SJCRH30 (cell line): ENCODE measurements around the gene SRSF2. TPM values are rescaled to one million over a fixed set of nuclear protein-coding genes. Genes with fewer than 3 reads are reported as not detected.
"Not testable (repeated sequence)": the region's sequence is repeated elsewhere in the genome, so short reads cannot be mapped to it uniquely, and the experiment has no call there.

ENCODE experiments used
- DNase-seq, 2 experiments: peaks; one replicate each; pipeline ENCODE4 v3.0.0-alpha.2; 2015 to 2020
- H3K27ac ChIP-seq: fragments of 250-450 bp; sonication (Bioruptor Pico); 2 replicates; pipeline ENCODE4 v1.5.1; 2020; ENCODE audit warnings: mild to moderate bottlenecking, moderate library complexity
- H3K27me3 ChIP-seq: fragments of 250-450 bp; sonication (Bioruptor Pico); 2 replicates; pipeline ENCODE4 v1.5.1; 2020; ENCODE audit warnings: mild to moderate bottlenecking, moderate library complexity
- H3K36me3 ChIP-seq: fragments of 250-450 bp; sonication (Bioruptor Pico); 2 replicates; pipeline ENCODE4 v1.5.1; 2020; ENCODE audit warnings: mild to moderate bottlenecking, moderate library complexity
- H3K4me1 ChIP-seq: fragments of 250-450 bp; sonication (Bioruptor Pico); 2 replicates; pipeline ENCODE4 v1.5.1; 2020; ENCODE audit warnings: mild to moderate bottlenecking, moderate library complexity
- H3K4me3 ChIP-seq: fragments of 250-450 bp; sonication (Bioruptor Pico); 2 replicates; pipeline ENCODE4 v1.5.1; 2020; ENCODE audit warnings: mild to moderate bottlenecking, moderate library complexity
- H3K9me3 ChIP-seq: fragments of 250-450 bp; sonication (Bioruptor Pico); replicated peaks from 2 replicates; pipeline ENCODE4 v1.5.1; 2020; ENCODE audit warnings: mild to moderate bottlenecking, moderate library complexity
- total RNA-seq: library from RNA; depleted of rRNA; stranded (reverse); fragments of >200 nt; shearing (Covaris generic); gene quantifications from 2 replicates; pipeline ENCODE4 v1.2.3, GENCODE V29; 2014

The SRSF2 gene
- total RNA-seq, 1 experiment from 2014 or later, result 599 TPM

DNA sequence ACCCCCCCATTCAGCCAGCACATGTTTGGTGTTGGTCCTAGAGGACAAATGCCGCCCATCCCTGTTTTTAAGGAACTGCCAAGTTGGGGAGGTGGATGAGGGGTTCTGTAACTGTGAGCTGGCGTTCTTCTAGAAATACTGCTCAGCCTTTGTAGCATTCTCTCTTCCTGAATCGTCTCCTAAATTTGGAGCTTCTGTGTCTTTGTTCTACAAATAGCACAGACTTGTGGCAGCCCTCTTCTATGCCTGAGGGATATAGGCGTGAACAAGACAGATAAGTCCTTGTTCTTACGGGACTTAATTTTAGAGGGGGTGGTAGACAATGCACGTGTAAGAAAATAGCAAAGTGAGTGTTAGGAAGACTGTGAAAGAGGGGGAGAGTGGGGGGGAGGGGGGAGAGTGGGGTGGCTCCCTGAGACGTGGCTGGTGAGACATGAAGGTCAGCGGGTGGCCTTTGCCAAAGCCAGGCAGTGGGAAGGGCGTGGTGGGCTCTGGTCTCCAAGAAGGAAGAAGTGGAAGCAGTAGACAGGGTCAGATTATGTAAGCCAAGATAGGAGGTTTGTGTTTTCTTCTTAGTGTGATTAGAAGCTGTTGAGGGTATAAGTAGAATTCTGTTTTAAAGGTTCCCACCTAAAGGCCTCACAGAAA is 10.7 kb upstream of the SRSF2 start:
- Histone ChIP-seq H3K36me3 (peaks cover 40% of the 10 kb centered on the region), H3K27ac (no peak overlapping the region)

DNA sequence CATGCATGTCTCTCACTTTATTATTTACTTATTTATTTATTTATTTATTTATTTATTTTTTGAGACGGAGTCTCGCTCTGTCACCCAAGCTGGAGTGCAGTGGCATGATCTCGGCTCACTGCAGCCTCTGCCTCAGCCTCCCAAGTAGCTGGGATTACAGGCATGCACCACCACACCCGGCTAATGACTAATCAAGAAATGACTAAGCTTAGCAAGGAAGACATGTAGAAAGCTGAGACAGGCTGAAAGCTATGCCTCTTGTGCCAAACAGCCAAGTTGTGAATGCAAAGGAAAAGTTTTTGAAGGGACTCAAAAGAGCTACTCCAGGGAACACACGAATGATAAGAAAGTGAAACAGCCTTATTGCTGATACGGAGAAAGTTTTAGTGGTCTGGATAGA is 8.7 kb upstream of the SRSF2 start:
- not testable (repeated sequence) for H3K4me1 ChIP-seq, DNase-seq, H3K9me3 ChIP-seq, H3K27me3 ChIP-seq, H3K4me3 ChIP-seq, H3K27ac ChIP-seq
- peaks cover 39% of the 10 kb centered on the region for H3K36me3 ChIP-seq

More for the DNA sequence above, 10.7 kb upstream of the SRSF2 start:
- H3K27me3 ChIP-seq, result no peaks in the 10 kb centered on the region
- H3K4me1 ChIP-seq, result no peaks in the 10 kb centered on the region
- H3K9me3 ChIP-seq, result no peaks in the 10 kb centered on the region
- no peak overlapping the region for H3K4me3 ChIP-seq
- no peak for DNase-seq

DNA sequence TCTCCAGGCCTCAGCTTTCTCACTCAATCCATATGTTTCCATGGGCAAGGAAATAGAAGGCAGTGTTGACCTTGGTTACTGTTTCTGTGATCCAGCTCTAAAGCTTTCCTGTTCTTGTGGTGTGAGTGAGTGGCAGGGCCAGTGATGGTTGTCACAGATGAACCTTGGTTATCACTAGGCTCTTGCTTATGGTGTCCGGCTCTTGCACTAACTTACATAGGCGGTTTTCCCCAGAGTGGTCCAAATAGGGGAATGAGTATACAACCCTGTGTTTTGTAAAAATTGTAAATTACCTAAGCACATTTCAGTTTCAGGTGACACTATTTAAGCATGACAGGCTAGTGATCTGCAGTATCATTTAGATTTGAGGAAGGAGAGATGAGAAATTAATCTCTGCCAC is 7.6 kb upstream of the SRSF2 start:
- no peak overlapping the region for H3K4me3 ChIP-seq
- peaks cover 39% of the 10 kb centered on the region for H3K36me3 ChIP-seq
- no peak for DNase-seq
- H3K27me3 ChIP-seq, result no peaks in the 10 kb centered on the region
- H3K4me1 ChIP-seq, result peaks cover 5% of the 10 kb centered on the region; the same call in 1 of the 2 replicates
- no peaks in the 10 kb centered on the region for H3K9me3 ChIP-seq
- H3K27ac ChIP-seq, result no peak overlapping the region

DNA sequence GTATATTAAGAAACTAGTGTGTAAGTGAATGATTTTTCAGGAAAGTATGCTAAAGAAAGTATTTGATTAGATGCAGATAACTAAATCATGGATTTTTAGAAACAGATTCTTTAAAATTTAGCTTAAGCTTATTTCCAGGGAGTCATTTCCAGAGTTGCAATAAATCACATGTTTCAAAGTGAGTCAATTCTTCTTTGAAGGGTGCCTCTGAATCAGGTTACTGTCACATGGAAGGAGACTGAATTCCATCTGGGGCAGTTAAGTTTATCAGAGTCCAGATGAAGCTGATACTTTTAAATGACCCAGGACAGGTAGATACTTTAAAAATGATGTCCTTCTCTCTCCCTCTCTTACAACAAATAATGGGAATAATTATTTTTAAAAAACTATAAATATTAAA is 5.8 kb upstream of the SRSF2 start:
- no peaks in the 10 kb centered on the region for H3K9me3 ChIP-seq
- H3K27me3 ChIP-seq, result no peaks in the 10 kb centered on the region
- H3K4me1 ChIP-seq, result peaks cover 8% of the 10 kb centered on the region; the same call in 1 of the 2 replicates
- H3K36me3 ChIP-seq, result peaks cover 35% of the 10 kb centered on the region
- no peak overlapping the region for H3K4me3 ChIP-seq
- H3K27ac ChIP-seq, result no peak overlapping the region
- no peak for DNase-seq

DNA sequence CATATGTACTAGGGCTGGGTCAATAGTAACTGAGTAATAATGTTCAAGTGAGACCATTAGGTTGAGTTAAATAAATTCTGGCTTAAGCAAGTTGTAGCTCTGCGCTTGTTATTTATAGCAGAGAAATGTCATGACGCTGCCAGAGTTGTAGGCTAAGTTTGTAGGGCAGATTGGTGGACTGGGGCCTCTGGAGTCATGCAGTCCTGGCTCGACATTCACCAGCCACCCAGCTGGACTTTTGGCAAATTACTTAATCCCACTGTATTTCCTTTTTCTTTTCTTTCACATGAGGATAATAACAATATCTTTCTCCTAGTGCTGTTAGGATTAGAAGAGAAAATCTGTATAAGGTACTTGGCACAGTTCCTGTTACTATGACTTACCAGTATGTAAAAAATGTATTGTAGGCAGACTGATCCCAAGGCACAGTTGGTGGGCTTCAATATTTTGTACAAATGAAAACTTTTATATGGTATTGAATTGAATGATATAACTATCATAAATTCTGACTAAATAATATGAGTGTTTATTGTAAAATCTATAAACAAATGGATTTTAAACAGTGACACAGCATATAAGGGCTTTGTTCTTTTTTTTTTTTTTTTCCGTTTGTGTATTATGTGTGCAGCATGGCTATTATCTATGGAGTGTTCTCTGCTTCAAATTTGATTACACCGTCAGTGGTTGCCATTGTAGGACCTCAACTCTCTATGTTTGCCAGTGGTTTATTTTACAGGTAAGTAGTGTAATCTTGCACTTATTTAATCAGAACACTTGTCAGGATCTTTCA is 3.4 kb upstream of the SRSF2 start:
- Histone ChIP-seq H3K9me3 (no peaks in the 10 kb centered on the region), H3K36me3 (peaks cover 36% of the 10 kb centered on the region), H3K4me3 (no peak overlapping the region), H3K27ac (no peak overlapping the region), H3K4me1 (peaks cover 8% of the 10 kb centered on the region; the same call in 1 of the 2 replicates), H3K27me3 (no peaks in the 10 kb centered on the region)
- peak in 1 of 2 experiments; percentile 29 for DNase-seq

DNA sequence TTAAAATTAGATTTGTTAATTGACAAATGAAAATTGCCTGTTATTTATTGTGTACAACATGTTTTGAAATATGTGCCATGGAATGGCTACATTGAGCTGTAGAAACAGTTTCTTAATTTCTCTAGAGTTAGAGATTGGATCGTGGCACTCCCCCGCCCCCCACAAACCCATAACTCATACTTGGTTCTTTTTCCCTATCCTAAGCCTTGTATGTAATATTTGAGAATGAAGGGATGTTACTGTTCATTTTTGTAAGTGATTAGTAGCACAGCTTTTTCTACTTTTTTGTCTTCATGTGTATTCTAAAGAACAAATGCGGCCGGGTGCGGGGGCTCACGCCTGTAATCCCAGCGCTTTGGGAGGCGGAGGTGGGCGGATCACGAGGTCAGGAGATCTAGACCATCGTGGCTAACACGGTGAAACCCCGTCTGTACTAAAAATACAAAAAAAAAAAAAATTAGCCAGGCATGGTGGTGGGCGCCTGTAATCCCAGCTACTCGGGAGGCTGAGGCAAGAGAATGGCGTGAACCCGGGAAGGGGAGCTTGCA is 2.5 kb upstream of the SRSF2 start:
- peaks cover 11% of the 10 kb centered on the region for H3K4me1 ChIP-seq
- H3K27me3 ChIP-seq, DNase-seq, H3K9me3 ChIP-seq, H3K27ac ChIP-seq, H3K4me3 ChIP-seq: not testable (repeated sequence)
- H3K36me3 ChIP-seq, result peaks cover 36% of the 10 kb centered on the region

DNA sequence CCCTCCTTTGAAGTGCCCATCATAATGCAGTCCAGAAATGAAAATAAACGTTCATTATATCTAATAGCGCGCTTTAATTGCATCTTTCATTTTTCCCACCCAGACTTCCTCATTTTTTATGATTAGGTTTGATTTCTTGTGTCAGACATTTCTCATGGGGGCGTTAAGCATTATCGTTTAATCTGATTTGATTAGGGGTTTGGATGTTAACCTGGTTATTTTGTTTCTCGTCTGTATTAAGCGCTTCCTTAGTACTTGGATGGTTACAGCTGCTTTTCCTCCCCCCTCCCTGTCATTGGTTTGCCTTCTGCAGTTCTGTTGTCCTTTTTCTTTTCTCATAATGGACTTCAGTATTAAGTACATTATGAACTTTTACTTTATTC is 1.3 kb upstream of the SRSF2 start:
- Histone ChIP-seq H3K27me3 (no peaks in the 10 kb centered on the region), H3K4me1 (peaks cover 17% of the 10 kb centered on the region), H3K4me3 (peak overlapping the region; percentile 98), H3K9me3 (no peaks in the 10 kb centered on the region), H3K27ac (peak overlapping the region; percentile 100), H3K36me3 (peaks cover 38% of the 10 kb centered on the region)
- DNase-seq, result peak in 1 of 2 experiments; percentile 51

DNA sequence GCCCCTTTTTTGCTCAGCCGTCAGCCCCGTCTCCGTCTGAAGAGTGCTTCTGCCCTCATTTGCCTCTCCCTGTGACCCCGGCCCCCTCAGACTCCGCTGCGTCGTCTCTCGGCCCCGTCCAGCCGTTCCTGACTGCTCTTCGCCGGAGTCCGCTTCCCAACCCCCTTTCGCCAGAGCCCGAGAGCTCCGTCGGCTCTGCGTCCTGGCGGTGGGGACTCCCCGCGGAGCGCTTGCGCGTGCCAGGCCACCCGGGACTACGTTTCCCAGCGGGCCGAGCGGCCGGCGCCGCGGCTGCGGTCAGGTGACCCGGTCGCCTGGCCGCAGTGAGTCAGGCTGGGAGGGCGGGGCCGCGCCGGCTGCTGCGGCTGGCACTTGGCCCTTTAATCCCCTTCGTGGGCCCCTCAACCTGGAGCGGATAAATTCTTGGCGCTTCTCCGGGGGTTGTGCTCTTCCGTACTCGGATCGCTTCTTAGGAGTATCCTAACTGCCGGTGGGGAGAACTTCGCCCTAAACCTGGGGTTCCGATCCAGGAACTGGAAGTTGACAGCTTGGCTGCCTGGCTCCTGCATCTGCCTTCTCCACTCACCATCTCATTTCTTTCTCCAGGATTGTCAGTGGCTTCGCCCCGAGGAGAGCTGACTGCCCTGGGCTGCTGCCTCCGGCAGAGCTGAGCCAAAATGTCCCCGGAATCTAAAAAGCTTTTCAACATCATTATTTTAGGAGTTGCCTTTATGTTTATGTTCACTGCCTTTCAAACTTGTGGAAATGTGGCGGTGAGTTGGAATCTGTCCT is 741 bp upstream of the SRSF2 start, which contains the start of gene MFSD11:
Gene MFSD11 (plus strand): TSS at position 444 of the 792 bp plus-strand sequence. CDS start 234 bp downstream, at position 678.
- peak; percentile 97 to 98 for DNase-seq
- Histone ChIP-seq H3K36me3 (peaks cover 40% of the 10 kb centered on the region), H3K4me1 (peaks cover 17% of the 10 kb centered on the region), H3K27ac (peak within 1 kb of the TSS; percentile 100), H3K27me3 (no peaks in the 10 kb centered on the region), H3K9me3 (no peaks in the 10 kb centered on the region), H3K4me3 (peak within 1 kb of the TSS; percentile 98)

DNA sequence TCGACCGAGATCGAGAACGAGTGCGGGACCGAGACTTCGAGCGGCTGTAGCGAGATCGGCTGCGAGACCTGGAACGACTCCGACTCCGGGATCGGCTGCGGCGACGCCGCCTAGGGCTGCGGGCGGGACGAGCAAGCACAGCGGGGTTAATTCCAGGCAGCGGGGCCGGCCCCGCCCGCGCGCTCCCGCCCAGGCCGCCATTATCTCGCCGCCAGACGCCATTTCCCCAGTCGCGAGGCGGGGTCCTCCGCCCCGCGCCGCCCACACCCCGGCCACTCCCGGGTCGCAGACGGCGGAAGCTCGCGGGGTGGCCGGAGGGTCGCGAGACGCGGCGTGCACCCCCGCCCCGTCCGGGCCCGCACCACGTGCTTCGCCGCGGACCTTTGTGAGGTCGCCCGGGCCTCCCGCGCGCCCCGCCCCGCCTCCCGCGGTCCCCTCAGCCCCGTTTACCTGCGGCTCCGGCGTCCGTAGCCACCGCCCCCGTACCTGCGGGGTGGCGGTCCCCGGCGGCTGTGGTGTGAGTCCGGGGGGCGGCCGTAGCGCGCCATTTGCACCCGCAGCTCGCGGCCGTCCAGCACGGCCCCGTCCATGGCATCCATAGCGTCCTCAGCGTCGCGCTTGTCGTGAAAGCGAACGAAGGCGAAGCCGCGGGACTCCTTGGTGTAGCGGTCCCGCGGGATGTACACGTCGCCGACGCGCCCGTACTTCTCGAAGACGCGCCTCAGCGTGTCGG is 616 bp downstream of the SRSF2 start:
- peak overlapping the region; percentile 98 for H3K4me3 ChIP-seq
- H3K9me3 ChIP-seq, result no peaks in the 10 kb centered on the region
- H3K4me1 ChIP-seq, result peaks cover 17% of the 10 kb centered on the region
- H3K27ac ChIP-seq, result peak overlapping the region; percentile 100
- H3K36me3 ChIP-seq, result peaks cover 52% of the 10 kb centered on the region
- no peaks in the 10 kb centered on the region for H3K27me3 ChIP-seq
- DNase-seq, result peak; percentile 62 to 64

DNA sequence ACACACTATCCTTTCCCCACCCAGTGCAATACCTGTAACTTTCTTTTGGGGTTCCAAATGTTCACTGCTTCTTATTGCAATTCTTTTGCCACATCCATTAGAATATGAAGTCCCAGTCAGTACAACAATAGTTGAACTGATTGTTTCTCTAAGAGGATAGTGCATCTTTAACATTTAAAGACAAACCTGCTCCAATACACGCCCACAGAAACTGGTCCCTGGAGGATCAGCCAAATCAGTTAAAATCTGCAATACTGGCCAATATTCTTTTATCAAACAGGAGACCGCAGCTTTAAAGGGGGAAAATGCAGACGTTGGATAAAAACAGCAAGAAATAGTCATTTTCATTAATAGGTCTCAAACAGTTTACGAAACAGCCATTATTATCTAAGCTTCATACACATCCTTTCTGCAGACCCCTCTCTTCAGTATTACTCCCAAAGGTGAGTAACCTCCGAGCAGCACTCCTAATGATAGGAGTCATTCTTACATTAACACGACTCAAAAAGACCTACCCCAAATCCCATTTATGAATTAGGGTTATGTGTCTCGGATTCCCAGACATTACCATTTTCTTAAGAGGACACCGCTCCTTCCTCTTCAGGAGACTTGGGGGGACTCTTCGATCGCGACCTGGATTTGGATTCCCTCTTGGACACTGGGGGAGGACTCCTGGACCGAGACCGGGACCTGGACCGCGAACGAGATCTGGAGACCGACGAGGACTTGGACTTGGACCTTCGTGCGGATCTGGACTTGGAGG is 1.4 kb downstream of the SRSF2 start:
- peaks cover 56% of the 10 kb centered on the region for H3K36me3 ChIP-seq
- H3K4me3 ChIP-seq, result peak overlapping the region; percentile 98
- H3K27me3 ChIP-seq, result no peaks in the 10 kb centered on the region
- H3K4me1 ChIP-seq, result peaks cover 17% of the 10 kb centered on the region
- no peaks in the 10 kb centered on the region for H3K9me3 ChIP-seq
- DNase-seq, result peak in 1 of 2 experiments; percentile 29
- H3K27ac ChIP-seq, result peak overlapping the region; percentile 100

DNA sequence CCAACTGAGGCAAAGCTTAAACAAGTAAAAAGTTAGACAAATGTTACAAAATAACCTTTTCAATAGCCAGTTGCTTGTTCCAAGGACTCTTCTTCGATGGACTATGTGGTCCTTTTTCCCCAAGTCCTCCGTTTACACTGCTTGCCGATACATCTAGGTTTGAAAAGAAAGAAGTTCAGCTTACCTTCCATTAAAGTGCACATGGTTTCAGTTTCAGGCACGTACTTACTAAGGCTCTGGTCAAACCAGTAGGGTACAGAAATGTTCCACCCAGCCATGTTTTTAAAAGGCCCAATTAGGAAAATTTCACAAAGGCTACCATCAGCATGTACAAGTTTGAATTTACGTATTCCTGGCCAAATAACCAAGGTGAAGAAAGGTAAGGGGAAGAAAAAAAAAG is 2.1 kb downstream of the SRSF2 start:
- H3K36me3 ChIP-seq, result peaks cover 59% of the 10 kb centered on the region
- no peak overlapping the region for H3K27ac ChIP-seq
- peaks cover 12% of the 10 kb centered on the region for H3K4me1 ChIP-seq
- peak in 1 of 2 experiments; percentile 44 for DNase-seq
- no peaks in the 10 kb centered on the region for H3K9me3 ChIP-seq
- no peaks in the 10 kb centered on the region for H3K27me3 ChIP-seq
- peak overlapping the region; percentile 98 for H3K4me3 ChIP-seq

DNA sequence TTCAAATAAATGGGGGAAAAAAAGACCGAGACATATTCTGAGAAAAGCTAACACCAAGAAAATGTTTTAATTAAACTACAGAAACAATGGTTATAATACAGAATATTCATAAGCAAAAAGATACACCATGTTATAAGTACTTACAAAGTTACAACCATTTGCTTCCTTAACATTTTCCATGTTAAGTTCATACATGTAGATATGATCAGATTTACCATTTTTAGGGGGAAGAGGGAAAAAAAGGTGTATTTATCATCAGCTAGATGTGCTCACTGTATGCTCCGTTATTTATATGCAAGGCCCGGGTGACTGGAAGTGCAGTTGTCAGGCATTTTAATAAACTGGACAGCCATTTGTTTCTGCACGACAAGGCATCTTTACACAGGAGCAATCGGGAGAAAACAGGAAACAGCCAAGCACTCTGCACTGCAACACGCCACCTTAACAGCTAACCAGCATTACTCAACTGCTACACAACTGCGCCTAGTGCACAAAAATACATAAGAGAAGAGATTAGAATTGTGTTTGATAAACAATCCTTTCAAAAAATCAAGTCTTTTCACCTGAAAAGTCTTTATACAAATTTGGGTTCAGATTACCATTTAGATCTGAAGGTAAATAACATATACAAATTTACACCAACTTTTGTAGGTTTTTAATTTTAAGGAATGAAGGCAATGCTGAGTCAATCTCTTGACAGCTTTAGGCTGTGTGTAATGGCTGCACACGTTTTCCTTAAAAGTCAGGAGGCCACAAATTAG is 2.9 kb downstream of the SRSF2 start:
- Histone ChIP-seq H3K4me3 (peak overlapping the region; percentile 98), H3K27ac (no peak overlapping the region), H3K9me3 (no peaks in the 10 kb centered on the region), H3K27me3 (no peaks in the 10 kb centered on the region), H3K36me3 (peaks cover 59% of the 10 kb centered on the region), H3K4me1 (peaks cover 12% of the 10 kb centered on the region)
- DNase-seq, result peak in 1 of 2 experiments; percentile 24

DNA sequence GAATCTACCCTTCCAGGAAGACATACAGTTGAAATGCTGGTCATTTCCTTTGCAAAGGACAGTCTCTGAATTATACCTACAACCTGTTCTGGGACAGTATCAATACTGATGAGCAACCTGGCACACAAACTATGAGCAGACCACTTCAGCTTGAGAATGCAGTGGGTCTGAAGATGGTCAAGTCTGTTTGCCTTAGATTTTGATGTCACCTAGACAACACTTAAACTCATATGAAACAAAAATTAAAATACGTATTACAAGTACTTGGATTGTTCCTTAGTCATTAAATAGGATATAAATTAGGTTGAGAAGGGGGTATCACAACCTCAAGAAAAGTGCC is 3.5 kb downstream of the SRSF2 start:
- no peak for DNase-seq
- H3K4me1 ChIP-seq, result peaks cover 10% of the 10 kb centered on the region
- no peak overlapping the region for H3K27ac ChIP-seq
- no peaks in the 10 kb centered on the region for H3K9me3 ChIP-seq
- peak overlapping the region; percentile 98 for H3K4me3 ChIP-seq
- peaks cover 59% of the 10 kb centered on the region for H3K36me3 ChIP-seq
- H3K27me3 ChIP-seq, result no peaks in the 10 kb centered on the region
